Measurements from ENCODE around the gene HMGB2. TPM values are rescaled to one million over a fixed set of nuclear protein-coding genes. Genes with fewer than 3 reads are reported as not detected.

The HMGB2 gene
- total RNA-seq, 1 experiment from 2014 or later, result 111 TPM

DNA sequence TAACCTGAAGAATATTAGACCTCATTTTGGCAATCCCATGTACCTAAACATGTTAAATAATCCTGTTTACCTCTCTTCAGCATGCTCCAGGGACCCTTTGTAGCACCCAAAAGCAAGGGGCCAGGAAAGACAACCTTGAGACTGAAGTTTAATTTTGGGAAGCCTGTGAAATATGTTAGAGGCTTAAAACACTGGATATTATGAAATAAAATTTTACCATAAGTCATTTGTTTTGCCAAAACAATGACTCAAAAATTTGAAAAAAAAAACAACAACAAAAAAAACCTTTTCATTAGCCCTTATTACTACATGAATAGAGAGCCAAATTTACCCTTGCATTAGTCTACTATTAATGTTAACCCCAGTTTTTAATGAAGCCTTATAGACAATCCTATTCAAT is 49.7 kb downstream of the HMGB2 start:
- intact Hi-C loops (cut with micrococcal nuclease), result no loop called here
- Histone ChIP-seq H3K4me3 (ENCODE audit: low read length) (no peak overlapping the region), H2AFZ (ENCODE audit: low read length) (no peak overlapping the region), H3K4me1 (ENCODE audit: insufficient read depth, low read length) (no peaks in the 10 kb centered on the region), H3K9ac (ENCODE audit: low read length) (no peak overlapping the region), H3K79me2 (ENCODE audit: low read length) (no peaks in the 10 kb centered on the region), H3K9me3 (ENCODE audit: low read length) (peaks cover 15% of the 10 kb centered on the region; the same call in 1 of the 2 replicates), H3K9me2 (replicated peaks; ENCODE audit: low read length) (no peaks in the 10 kb centered on the region), H3K36me3 (ENCODE audit: low read depth, low read length) (peaks cover 15% of the 10 kb centered on the region; the same call in 1 of the 2 replicates), H3K4me2 (ENCODE audit: low read length) (no peak overlapping the region), H3K27me3 (ENCODE audit: low read length) (no peaks in the 10 kb centered on the region), H4K20me1 (ENCODE audit: low read length) (no peaks in the 10 kb centered on the region), H3K27ac (ENCODE audit: low read length) (no peak overlapping the region), H3F3A (ENCODE audit: low read length, unreplicated experiment) (no peaks in the 10 kb centered on the region)
- ATAC-seq (no peak), DNase-seq (no peak)
- TF ChIP-seq EZH2phosphoT487 (IDR thresholded peaks at IDR 0.05; ENCODE audit: borderline replicate concordance, low read length) (no peak), EZH2 (IDR thresholded peaks at IDR 0.05; ENCODE audit: low read length, unreplicated experiment) (no peak)
- TF ChIP-seq, protein P1, sequence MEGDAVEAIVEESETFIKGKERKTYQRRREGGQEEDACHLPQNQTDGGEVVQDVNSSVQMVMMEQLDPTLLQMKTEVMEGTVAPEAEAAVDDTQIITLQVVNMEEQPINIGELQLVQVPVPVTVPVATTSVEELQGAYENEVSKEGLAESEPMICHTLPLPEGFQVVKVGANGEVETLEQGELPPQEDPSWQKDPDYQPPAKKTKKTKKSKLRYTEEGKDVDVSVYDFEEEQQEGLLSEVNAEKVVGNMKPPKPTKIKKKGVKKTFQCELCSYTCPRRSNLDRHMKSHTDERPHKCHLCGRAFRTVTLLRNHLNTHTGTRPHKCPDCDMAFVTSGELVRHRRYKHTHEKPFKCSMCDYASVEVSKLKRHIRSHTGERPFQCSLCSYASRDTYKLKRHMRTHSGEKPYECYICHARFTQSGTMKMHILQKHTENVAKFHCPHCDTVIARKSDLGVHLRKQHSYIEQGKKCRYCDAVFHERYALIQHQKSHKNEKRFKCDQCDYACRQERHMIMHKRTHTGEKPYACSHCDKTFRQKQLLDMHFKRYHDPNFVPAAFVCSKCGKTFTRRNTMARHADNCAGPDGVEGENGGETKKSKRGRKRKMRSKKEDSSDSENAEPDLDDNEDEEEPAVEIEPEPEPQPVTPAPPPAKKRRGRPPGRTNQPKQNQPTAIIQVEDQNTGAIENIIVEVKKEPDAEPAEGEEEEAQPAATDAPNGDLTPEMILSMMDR (conservative IDR thresholded peaks at IDR 0.05; ENCODE audit: low read depth, low read length), result no peak
- no TSS peak for BruUV-seq (replicated peaks)
- CTCF ChIA-PET, result no interaction called here
- POLR2A ChIA-PET (ENCODE audit: unreplicated experiment), result no interaction called here

DNA sequence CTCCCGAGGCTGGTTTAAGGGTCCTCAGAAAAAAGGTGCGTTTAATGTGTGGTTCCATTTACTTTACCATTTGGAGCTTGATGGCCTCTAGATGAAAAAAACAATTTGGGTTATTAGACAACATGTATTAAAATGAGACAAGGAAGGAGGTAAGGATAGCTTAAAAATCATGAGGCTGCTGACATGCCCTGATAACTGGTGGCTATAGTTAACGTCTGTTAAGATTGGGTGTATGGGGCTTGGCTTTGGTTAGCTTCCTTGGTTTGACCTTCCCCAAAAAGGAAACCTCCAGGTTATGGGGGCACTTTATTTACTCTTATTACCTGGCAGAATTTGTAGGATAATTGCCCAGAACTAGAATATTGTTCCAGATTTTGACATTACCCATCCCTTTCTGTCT is 51.5 kb downstream of the HMGB2 start:
- Histone ChIP-seq H3K9me2 (replicated peaks; ENCODE audit: low read length) (no peaks in the 10 kb centered on the region), H3F3A (ENCODE audit: low read length, unreplicated experiment) (no peaks in the 10 kb centered on the region), H3K27me3 (ENCODE audit: low read length) (no peaks in the 10 kb centered on the region), H3K36me3 (ENCODE audit: low read depth, low read length) (peaks cover 15% of the 10 kb centered on the region; the same call in 1 of the 2 replicates), H2AFZ (ENCODE audit: low read length) (no peak overlapping the region), H3K9me3 (ENCODE audit: low read length) (peaks cover 15% of the 10 kb centered on the region; the same call in 1 of the 2 replicates), H4K20me1 (ENCODE audit: low read length) (no peaks in the 10 kb centered on the region), H3K27ac (ENCODE audit: low read length) (no peak overlapping the region), H3K9ac (ENCODE audit: low read length) (no peak overlapping the region), H3K79me2 (ENCODE audit: low read length) (no peaks in the 10 kb centered on the region), H3K4me1 (ENCODE audit: insufficient read depth, low read length) (no peaks in the 10 kb centered on the region), H3K4me3 (ENCODE audit: low read length) (no peak overlapping the region), H3K4me2 (ENCODE audit: low read length) (no peak overlapping the region)
- intact Hi-C loops (cut with micrococcal nuclease), result no loop called here
- no peak for ATAC-seq
- ChIA-PET CTCF (no interaction called here), POLR2A (ENCODE audit: unreplicated experiment) (no interaction called here)
- no peak for DNase-seq
- TF ChIP-seq EZH2phosphoT487 (IDR thresholded peaks at IDR 0.05; ENCODE audit: borderline replicate concordance, low read length), result no peak
- no peak for TF ChIP-seq EZH2 (IDR thresholded peaks at IDR 0.05; ENCODE audit: low read length, unreplicated experiment)
- TF ChIP-seq, protein P1 (conservative IDR thresholded peaks at IDR 0.05; ENCODE audit: low read depth, low read length), result no peak
- no TSS peak for BruUV-seq (replicated peaks)

DNA sequence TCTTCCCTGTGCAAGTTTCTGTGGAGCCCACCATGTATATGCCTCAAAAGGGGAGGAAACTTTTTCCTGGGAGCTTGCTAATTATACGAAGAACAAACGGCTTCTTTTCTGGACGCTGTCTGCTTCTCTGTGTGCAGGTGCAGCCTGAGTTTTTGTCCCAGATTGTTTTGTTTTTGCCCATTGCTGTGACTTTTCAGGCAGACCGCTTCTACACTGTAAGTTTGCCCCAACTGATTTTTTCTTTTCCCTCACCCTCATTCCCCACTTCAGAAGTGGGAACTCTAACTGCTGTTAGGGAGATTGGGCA is 51.9 kb downstream of the HMGB2 start:
- H3K36me3 ChIP-seq (ENCODE audit: low read depth, low read length), result peaks cover 15% of the 10 kb centered on the region; the same call in 1 of the 2 replicates
- no peak overlapping the region for H3K4me3 ChIP-seq (ENCODE audit: low read length)
- H2AFZ ChIP-seq (ENCODE audit: low read length), result no peak overlapping the region
- no peaks in the 10 kb centered on the region for H3K79me2 ChIP-seq (ENCODE audit: low read length)
- ATAC-seq (no peak), DNase-seq (no peak)
- no peak overlapping the region for H3K27ac ChIP-seq (ENCODE audit: low read length)
- no TSS peak for BruUV-seq (replicated peaks)
- H3K27me3 ChIP-seq (ENCODE audit: low read length), result no peaks in the 10 kb centered on the region
- TF ChIP-seq EZH2 (IDR thresholded peaks at IDR 0.05; ENCODE audit: low read length, unreplicated experiment) (no peak), EZH2phosphoT487 (IDR thresholded peaks at IDR 0.05; ENCODE audit: borderline replicate concordance, low read length) (no peak)
- TF ChIP-seq, protein P1 (conservative IDR thresholded peaks at IDR 0.05; ENCODE audit: low read depth, low read length), result no peak
- H3K9ac ChIP-seq (ENCODE audit: low read length), result no peak overlapping the region
- intact Hi-C loops (cut with micrococcal nuclease), result no loop called here
- ChIA-PET CTCF (no interaction called here), POLR2A (ENCODE audit: unreplicated experiment) (no interaction called here)
- no peaks in the 10 kb centered on the region for H3K4me1 ChIP-seq (ENCODE audit: insufficient read depth, low read length)
- H3F3A ChIP-seq (ENCODE audit: low read length, unreplicated experiment), result no peaks in the 10 kb centered on the region
- H3K4me2 ChIP-seq (ENCODE audit: low read length), result no peak overlapping the region
- peaks cover 15% of the 10 kb centered on the region; the same call in 1 of the 2 replicates for H3K9me3 ChIP-seq (ENCODE audit: low read length)
- no peaks in the 10 kb centered on the region for H3K9me2 ChIP-seq (replicated peaks; ENCODE audit: low read length)
- H4K20me1 ChIP-seq (ENCODE audit: low read length), result no peaks in the 10 kb centered on the region

All from PC-3 (cell line).